Measurements from ENCODE around the gene SRL. TPM values are rescaled to one million over a fixed set of nuclear protein-coding genes. Genes with fewer than 3 reads are reported as not detected.

The SRL gene
- total and polyA plus RNA-seq, 2 of the 8 experiments (the other 6 are each of a cell fraction or from before 2014, with no cell fraction given): 0.05 TPM; not detected in 1

DNA sequence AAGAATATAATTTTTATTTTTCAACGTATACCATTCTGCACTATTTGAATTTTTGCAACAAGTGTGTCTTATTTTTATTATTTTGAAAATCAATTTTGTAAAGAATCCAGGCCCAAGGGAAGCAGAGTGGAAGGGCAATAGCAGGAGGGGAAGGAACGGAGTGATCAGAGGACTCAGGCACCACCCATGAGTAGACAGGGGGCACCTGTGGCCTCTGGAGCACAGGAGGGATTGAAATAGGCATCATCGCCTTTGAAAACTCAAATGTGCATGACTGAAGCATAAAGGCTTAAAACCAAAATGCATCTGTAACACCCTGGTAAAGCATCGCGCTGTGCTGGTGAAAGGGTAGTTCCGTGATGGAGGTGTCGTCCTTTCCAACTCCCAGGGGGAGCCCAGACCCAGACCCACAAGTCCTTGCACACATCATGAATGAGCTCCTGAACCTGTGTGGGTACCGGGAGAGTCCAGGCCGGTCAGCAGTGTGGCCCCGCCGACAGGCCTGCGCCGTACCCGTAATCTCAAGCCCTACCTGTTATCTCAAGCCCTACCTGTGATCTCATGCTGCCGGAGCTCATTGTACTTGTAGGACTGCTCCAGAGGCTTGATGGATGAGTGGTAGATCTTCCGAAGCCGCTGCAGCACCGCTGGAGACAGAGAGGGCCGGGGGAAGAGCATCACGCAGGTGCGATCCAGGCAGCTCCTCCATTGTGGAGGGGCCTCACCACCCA, 39.1 kb downstream of the SRL start:
- no peak overlapping the region for H2AK5ac ChIP-seq (ENCODE audit: low read depth, low read length)
- peaks cover 0 to 6% (median 2%) of the 10 kb centered on the region in 4 experiments; a peak in 4 of 7 replicates for H3K4me1 ChIP-seq (replicated peaks in 1 of 4; ENCODE audit: control insufficient read depth in 3 of 4, insufficient read depth in 4 of 4, low read length in 3 of 4)
- no peak overlapping the region for H2BK120ac ChIP-seq (replicated peaks; ENCODE audit: low read depth, low read length)
- no peak for DNase-seq (ENCODE audit: low read depth in 1 of 2, low spot score in 2 of 2)
- H4K91ac ChIP-seq (replicated peaks; ENCODE audit: insufficient read length, low read length): no peak overlapping the region
- no peaks in the 10 kb centered on the region for H4K20me1 ChIP-seq (replicated peaks in 1 of 2; ENCODE audit: control insufficient read depth in 1 of 2, insufficient read depth in 2 of 2, low read length in 2 of 2)
- H3K79me2 ChIP-seq (ENCODE audit: control insufficient read depth in 1 of 2, insufficient read depth in 2 of 2, low read length in 2 of 2): no peaks in the 10 kb centered on the region
- POLR2A ChIA-PET (ENCODE audit: partially characterized antibody): interaction anchor here (1.0 to 1.6 kb wide), 2 partner anchors 11 to 14 kb away, joined by 3 to 6 read pairs; no protein-coding TSS in a partner anchor
- H2BK12ac ChIP-seq (ENCODE audit: low read depth, low read length): no peak overlapping the region
- H3K4ac ChIP-seq (replicated peaks; ENCODE audit: insufficient read length, low read depth, low read length): no peak overlapping the region
- no peak for TF ChIP-seq GTF2F1 (IDR thresholded peaks at IDR 0.05; ENCODE audit: borderline replicate concordance, low read depth, low read length)
- no peak for TF ChIP-seq CHD2 (IDR thresholded peaks at IDR 0.05; ENCODE audit: low read length)
- no peak for TF ChIP-seq RNF2 (IDR thresholded peaks at IDR 0.05; ENCODE audit: borderline replicate concordance, low read depth, low read length, missing control alignments, poor library complexity, severe bottlenecking)
- no peak for TF ChIP-seq ASH2L (IDR thresholded peaks at IDR 0.05; ENCODE audit: low read length)
- no peak for TF ChIP-seq SP1 (IDR thresholded peaks at IDR 0.05; ENCODE audit: low read depth, low read length)
- no peak for TF ChIP-seq SUZ12 (IDR thresholded peaks at IDR 0.05; ENCODE audit: low read length)
- H3K56ac ChIP-seq (replicated peaks; ENCODE audit: insufficient read length, low read depth, low read length): no peak overlapping the region
- no peak overlapping the region for H2BK15ac ChIP-seq (ENCODE audit: low read length)
- WGBS, 2 experiments (ENCODE audit: extremely low coverage in 1 of 2, insufficient coverage in 1 of 2, insufficient read length in 1 of 2, insufficient replicate concordance in 2 of 2, low coverage in 1 of 2, low lambda C conversion rate in 2 of 2, missing lambda C conversion rate in 1 of 2): 89% methylated on average over 20 of the region's 21 CpGs; no CpG with 5 or more reads in 1 of the 2 experiments
- H3K79me1 ChIP-seq (ENCODE audit: low read depth, low read length): no peaks in the 10 kb centered on the region
- H3K4me2 ChIP-seq (ENCODE audit: insufficient read depth in 1 of 2, low read depth in 2 of 2, low read length in 2 of 2): no peak overlapping the region
- no peak for FAIRE-seq
- H3K23ac ChIP-seq (ENCODE audit: insufficient read length): no peak overlapping the region
- no peak overlapping the region for H3K14ac ChIP-seq (ENCODE audit: insufficient read length)
- H2BK20ac ChIP-seq (ENCODE audit: low read length): no peak overlapping the region
- no peaks in the 10 kb centered on the region for H3K9me3 ChIP-seq (ENCODE audit: insufficient read depth in 2 of 2, low read depth in 1 of 2, low read length in 1 of 2)
- peak overlapping the region; percentile 51 for H4K8ac ChIP-seq (ENCODE audit: extremely low read depth, insufficient read depth, low read length)
- no peak overlapping the region for H3K4me3 ChIP-seq (ENCODE audit: extremely low read depth in 1 of 4, insufficient read depth in 2 of 4, low read depth in 3 of 4, low read length in 4 of 4)
- no peak overlapping the region for H2AFZ ChIP-seq (ENCODE audit: low read length)
- H3K23me2 ChIP-seq (ENCODE audit: low read depth, low read length): no peaks in the 10 kb centered on the region
- H4K5ac ChIP-seq (ENCODE audit: insufficient read length, low read depth, low read length): no peak overlapping the region
- no peak overlapping the region; the same call in 1 of the 2 replicates for H3K18ac ChIP-seq (ENCODE audit: extremely low read depth, low read length)
- H3K36me3 ChIP-seq (ENCODE audit: control insufficient read depth in 2 of 4, insufficient read depth in 4 of 4, low read length in 3 of 4): no peaks in the 10 kb centered on the region
- H3K9ac ChIP-seq (replicated peaks in 1 of 4; ENCODE audit: extremely low read depth in 1 of 4, low read depth in 3 of 4, low read length in 3 of 4): no peak overlapping the region; a peak in 1 of 7 replicates
- no peak overlapping the region for H3K27ac ChIP-seq (ENCODE audit: low read depth, low read length)
- H3K27me3 ChIP-seq (replicated peaks in 1 of 4; ENCODE audit: control insufficient read depth in 3 of 4, extremely low read depth in 1 of 4, insufficient read depth in 3 of 4, low read length in 3 of 4): no peaks in the 10 kb centered on the region; a peak in 1 of 7 replicates
- H2BK5ac ChIP-seq (ENCODE audit: low read depth, low read length): no peak overlapping the region
- CTCF ChIA-PET (ENCODE audit: partially characterized antibody): interaction anchor here (0.9 to 2.7 kb wide), 7 partner anchors 9 to 52 kb away, joined by 3 to 13 read pairs (median 3); no protein-coding TSS in a partner anchor

Measured in H1 (cell line).